ENCODE measurements around the gene ZNF335. TPM values are rescaled to one million over a fixed set of nuclear protein-coding genes. Genes with fewer than 3 reads are reported as not detected.

Gene ZNF335
- total RNA-seq, 6 experiments from 2014 or later: 13.1 to 14.6 (median 13.5) TPM

DNA sequence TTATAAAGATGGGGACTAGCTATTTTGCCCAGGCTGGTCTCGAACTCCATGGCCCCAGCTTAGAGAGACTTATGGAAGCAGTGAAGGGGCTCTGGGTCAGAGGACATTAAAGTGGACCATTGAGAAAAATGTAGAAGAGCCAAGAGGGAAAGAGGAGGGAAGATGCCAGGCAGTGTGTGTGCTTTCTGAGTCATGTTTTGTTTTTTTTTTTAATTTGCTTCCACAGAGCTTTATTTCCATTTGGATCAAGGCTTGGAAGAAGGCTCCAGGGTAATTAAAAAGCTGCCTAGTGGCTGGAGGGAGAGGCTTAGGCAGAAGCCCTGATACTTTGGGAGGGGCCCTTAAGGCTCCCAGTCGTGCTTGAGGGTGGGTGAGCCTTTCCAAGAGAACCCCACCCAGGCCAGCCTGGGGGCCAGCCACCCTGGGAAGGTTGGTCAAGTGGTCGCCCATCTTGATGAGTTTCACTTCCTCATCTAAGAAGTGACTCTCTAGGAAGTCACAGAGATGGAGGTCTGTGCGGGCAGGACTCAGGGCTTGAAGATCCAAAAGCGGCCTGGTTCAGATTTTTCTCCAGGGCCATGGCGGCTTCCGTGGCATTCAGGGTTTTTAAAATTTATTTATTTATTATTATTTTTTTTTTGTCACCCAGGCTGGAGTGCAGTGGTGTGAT lies 3.0 kb upstream of the ZNF335 start:
- no peak for DNase-seq
- Mint-ChIP-seq H3K27me3 (ENCODE audit: insufficient read depth) (peaks cover 7% of the 10 kb centered on the region), H3K27ac (no peak overlapping the region), H3K4me1 (ENCODE audit: low read depth) (peaks cover 26% of the 10 kb centered on the region), H3K9me3 (no peaks in the 10 kb centered on the region), H3K36me3 (ENCODE audit: low read depth) (no peaks in the 10 kb centered on the region), H3K4me3 (no peak overlapping the region)
- TF ChIP-seq, protein P1, sequence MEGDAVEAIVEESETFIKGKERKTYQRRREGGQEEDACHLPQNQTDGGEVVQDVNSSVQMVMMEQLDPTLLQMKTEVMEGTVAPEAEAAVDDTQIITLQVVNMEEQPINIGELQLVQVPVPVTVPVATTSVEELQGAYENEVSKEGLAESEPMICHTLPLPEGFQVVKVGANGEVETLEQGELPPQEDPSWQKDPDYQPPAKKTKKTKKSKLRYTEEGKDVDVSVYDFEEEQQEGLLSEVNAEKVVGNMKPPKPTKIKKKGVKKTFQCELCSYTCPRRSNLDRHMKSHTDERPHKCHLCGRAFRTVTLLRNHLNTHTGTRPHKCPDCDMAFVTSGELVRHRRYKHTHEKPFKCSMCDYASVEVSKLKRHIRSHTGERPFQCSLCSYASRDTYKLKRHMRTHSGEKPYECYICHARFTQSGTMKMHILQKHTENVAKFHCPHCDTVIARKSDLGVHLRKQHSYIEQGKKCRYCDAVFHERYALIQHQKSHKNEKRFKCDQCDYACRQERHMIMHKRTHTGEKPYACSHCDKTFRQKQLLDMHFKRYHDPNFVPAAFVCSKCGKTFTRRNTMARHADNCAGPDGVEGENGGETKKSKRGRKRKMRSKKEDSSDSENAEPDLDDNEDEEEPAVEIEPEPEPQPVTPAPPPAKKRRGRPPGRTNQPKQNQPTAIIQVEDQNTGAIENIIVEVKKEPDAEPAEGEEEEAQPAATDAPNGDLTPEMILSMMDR (IDR thresholded peaks at IDR 0.05): no peak

DNA sequence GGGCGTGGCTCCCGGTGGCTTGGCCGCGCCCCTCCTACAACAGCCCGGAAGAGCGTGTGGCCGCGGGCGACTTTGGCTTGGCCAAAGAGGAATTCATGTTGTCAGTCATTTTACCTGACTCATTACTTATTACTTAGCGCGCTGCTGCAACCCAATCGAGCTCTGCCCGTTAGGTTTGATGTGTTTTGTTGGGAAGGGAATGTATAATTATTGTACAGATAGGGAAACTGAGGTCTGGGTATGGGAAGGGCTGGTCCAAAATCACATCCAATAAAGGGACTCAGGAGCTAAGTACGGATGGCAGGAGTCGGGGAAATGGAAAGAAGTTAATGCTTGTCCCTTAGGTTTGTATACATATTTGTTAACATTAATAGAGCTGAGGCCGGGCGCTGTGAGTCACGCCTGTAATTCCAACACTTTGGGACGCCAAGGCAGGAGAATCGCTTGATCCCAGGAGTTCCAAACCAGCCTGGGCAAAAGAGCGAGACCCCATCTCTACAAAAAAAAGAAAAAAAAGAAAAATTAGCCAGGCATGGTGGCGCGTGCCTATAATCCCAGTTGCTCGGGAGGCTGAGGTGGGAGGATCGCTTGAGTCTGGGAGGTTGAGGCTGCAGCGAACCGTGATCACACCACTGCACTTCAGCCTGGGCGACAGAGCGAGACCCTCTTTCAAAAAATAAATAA lies 639 bp upstream of the ZNF335 start:
- H3K4me1 Mint-ChIP-seq (ENCODE audit: low read depth): peaks cover 41% of the 10 kb centered on the region

DNA sequence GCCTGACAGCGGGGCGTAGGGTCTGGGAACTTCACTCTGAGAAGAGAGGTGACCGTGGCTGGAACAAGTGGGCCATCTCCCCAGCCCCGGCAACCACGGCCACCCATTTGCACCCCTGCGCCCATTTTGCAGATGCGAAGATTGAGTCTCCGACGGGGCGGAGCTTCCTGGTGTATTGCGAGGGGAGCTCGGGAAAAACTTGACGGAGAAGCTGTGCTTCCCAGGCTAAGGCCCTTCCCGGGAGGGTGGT lies 653 bp downstream of the ZNF335 start:
- DNase-seq: no peak
- Mint-ChIP-seq H3K4me1 (ENCODE audit: low read depth) (peaks cover 41% of the 10 kb centered on the region), H3K9me3 (no peaks in the 10 kb centered on the region), H3K36me3 (ENCODE audit: low read depth) (peaks cover 5% of the 10 kb centered on the region; the same call in 1 of the 2 replicates), H3K4me3 (peak overlapping the region; percentile 86), H3K27me3 (ENCODE audit: insufficient read depth) (peaks cover 4% of the 10 kb centered on the region), H3K27ac (peak overlapping the region; percentile 100)
- TF ChIP-seq, protein P1 (IDR thresholded peaks at IDR 0.05): no peak

More for the DNA sequence above, 639 bp upstream of the ZNF335 start:
- H3K27me3 Mint-ChIP-seq (ENCODE audit: insufficient read depth): peaks cover 4% of the 10 kb centered on the region
- H3K27ac Mint-ChIP-seq: peak overlapping the region; percentile 100
- H3K36me3 Mint-ChIP-seq (ENCODE audit: low read depth): no peaks in the 10 kb centered on the region
- H3K4me3 Mint-ChIP-seq: peak overlapping the region; percentile 86
- TF ChIP-seq, protein P1 (IDR thresholded peaks at IDR 0.05): no peak
- DNase-seq: no peak
- no peaks in the 10 kb centered on the region for H3K9me3 Mint-ChIP-seq

DNA sequence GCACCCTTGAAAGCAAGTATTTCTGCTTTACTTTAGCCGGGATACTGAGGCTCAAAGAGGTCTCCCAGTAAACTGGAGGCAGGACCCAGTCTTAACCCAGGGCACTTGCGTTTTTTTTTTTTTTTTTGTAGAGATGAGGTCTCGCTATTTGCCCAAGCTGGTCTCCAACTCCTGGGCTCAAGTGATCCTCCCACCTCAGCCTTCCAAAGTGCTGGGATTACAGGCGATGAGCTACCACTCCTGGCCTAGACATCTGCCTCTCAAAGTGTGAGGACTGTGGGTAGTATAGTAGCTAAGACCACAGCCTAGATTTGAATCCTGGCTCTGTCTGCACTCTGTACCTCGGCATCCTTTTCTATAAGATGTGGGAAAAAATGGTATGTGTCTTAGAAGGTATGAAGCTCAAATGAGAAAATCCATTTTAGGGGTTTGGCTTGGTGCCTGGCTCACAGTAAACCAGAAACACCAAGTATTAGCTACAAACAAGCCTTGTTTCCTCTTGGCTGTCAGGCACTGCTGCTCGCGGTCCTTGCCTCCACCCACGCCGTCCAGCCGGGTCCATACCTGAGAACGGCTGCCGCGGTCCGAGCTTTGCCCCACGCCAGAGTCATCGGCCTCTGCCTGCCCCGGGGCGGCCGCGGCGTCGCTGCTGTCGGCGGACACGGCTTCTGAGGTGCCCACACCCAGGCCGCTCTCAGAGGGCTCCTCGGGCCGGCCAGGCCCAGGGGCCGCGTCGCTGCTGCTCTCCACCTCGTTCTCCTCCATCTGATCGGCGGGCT lies 1.2 kb downstream of the ZNF335 start:
- Mint-ChIP-seq H3K36me3 (ENCODE audit: low read depth) (peaks cover 6% of the 10 kb centered on the region; the same call in 1 of the 2 replicates), H3K4me3 (peak overlapping the region; percentile 86), H3K4me1 (ENCODE audit: low read depth) (peaks cover 41% of the 10 kb centered on the region), H3K9me3 (no peaks in the 10 kb centered on the region), H3K27me3 (ENCODE audit: insufficient read depth) (peaks cover 4% of the 10 kb centered on the region), H3K27ac (peak overlapping the region; percentile 100)
- TF ChIP-seq, protein P1 (IDR thresholded peaks at IDR 0.05): no peak
- DNase-seq: peak; percentile 11

DNA sequence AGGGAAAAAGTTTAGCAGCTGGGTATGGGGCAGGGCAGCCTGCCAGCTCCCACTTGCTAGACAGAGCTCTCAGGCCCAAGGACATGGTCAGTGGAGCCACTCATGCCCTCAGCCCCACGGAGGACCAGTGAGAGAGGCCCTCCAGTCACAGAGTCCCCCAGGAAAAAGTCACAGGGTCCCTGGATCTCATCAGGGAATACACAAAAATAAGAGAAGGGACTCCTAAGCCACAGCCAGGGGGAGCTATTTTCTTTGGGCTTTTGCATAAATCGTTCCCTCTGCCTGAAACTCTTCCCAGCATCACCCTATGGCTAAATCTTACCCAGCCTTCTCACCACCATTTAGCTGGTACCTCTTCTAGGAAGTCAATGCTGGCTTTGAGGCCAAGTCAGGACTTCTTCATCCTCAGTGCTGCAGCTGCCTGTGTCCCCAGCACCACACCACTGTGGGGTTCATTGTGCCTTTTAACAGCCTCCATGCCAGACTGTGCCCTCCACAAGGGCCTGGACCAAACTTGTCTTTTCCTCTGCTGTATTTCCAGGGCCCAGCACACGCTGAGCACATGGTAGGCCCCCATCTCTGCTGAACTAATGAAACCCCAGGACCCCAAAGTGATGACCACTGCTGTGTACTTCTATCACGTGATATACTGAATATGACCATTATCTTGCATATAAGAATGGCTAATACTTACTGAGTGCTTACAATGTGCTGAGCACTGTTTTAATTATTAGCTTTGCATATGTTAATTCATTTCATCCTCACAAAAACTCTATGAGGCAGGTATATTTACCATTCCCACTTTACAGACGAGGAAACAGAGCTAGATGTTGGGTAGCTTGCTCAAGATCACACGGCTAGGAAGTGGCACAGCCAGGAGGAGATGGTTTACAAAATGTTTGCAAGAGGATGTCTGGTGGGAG lies 2.0 kb downstream of the ZNF335 start:
- peak; percentile 47 for DNase-seq
- Mint-ChIP-seq H3K9me3 (no peaks in the 10 kb centered on the region), H3K27ac (peak overlapping the region; percentile 100), H3K27me3 (ENCODE audit: insufficient read depth) (peaks cover 4% of the 10 kb centered on the region), H3K36me3 (ENCODE audit: low read depth) (peaks cover 9% of the 10 kb centered on the region; the same call in 1 of the 2 replicates), H3K4me1 (ENCODE audit: low read depth) (peaks cover 39% of the 10 kb centered on the region), H3K4me3 (peak overlapping the region; percentile 86)
- TF ChIP-seq, protein P1 (IDR thresholded peaks at IDR 0.05): peak; percentile 88
